GM19240 (cell line): Measurements from ENCODE around the gene OR52I1.

Experiments used
- DNase-seq: peaks from one replicate; pipeline ENCODE4 v3.0.0; 2011; ENCODE audit warnings: low spot score; ENCODE audit not compliant: insufficient read length

Gene OR52I1

DNA sequence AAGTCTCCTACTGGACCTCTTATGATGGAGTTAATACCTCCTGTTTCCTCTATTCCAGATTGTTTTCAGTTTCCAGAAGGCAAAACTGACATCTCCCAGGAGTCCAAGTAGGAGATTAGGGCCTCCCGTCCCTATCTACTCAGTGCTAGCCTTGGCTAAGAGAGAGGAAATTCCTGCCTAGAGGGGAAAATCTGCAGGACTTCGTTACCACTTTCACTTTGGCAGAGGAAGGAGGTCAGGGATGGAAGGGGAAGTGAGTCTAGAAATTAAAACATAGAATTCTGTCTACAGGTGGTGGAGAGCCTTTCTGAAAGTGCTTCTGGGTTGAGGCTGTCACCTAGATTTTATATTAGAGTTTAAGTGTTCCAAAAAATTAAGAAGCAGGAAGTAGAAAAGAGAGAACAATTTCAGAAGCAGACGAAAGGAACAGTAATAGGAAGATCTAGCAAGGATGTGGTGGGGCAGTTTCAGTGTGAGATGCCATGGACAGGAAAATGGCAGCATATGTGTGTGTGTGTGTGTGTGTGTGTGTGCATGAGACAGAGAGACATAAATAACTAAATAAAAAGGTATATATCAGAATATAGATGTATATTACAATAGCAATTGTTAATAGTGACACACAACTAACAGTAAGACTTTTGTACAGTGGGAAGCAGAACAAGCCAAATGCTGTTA is 16.6 kb downstream of the OR52I1 start:
- DNase-seq, result no peak

DNA sequence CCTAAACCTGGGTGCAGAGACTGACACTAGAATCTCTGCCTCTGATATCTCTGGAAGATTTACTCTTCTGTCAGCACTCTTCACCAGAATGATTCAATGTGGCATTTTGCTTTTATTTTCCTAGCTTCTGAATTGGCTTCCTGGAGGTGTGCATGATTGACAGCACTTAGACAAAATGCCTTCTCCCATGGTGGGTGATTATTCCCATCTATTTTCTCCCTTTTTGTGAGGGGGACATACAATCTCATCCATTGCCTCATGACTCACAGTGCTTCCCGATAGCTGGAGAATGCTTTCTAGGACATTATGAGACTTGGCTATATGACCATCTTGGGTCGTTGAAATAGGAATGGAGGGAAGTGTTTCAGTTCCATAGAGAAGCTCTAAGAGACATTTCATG is 18.1 kb downstream of the OR52I1 start:
- no peak for DNase-seq

DNA sequence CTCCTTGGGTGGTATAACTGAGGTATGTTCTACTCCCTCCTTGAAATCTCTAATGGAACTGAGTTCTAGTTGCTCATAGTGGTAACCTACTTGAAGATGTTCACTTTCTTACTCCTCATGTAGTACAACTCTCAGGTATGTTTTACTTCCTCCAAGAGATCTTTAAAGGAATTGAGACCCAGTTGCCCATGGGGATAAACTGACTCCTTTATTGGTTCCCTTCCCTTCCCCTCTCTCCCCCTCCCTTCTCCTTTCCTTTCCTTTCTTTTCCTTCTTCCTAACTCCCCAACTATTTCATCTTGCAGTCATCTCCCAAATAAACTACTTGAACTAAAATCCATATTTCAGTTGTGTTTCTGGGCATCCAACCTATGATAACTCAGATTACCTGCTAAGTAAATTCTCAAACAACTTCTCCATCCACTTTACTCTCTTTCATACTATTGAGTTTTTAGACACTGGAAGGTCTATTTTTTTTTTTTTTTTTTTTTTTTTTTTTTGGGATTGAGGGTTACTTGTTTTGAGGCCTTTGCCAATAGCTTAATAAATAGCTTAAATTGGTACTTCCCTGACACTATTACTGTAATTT is 22.1 kb downstream of the OR52I1 start:
- no peak for DNase-seq

DNA sequence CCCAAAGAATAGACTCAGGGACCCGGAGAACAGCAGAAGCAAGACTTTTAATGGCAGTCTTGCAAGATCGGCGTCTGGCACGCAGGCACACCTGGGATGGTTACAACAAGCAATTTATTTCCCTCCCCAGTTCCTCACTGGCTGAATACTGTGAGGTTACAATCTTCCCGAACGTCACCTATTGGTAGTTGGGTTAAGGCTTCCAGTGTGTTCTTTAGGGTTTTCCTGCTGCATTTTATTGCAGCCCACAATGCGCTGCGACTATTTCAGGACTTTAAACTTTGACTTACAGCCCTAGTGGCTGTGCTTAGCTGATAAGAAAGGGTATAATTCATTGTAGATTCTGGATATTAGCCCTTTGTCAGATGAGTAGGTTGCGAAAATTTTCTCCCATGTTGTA is 25.7 kb downstream of the OR52I1 start:
- DNase-seq, result no peak

DNA sequence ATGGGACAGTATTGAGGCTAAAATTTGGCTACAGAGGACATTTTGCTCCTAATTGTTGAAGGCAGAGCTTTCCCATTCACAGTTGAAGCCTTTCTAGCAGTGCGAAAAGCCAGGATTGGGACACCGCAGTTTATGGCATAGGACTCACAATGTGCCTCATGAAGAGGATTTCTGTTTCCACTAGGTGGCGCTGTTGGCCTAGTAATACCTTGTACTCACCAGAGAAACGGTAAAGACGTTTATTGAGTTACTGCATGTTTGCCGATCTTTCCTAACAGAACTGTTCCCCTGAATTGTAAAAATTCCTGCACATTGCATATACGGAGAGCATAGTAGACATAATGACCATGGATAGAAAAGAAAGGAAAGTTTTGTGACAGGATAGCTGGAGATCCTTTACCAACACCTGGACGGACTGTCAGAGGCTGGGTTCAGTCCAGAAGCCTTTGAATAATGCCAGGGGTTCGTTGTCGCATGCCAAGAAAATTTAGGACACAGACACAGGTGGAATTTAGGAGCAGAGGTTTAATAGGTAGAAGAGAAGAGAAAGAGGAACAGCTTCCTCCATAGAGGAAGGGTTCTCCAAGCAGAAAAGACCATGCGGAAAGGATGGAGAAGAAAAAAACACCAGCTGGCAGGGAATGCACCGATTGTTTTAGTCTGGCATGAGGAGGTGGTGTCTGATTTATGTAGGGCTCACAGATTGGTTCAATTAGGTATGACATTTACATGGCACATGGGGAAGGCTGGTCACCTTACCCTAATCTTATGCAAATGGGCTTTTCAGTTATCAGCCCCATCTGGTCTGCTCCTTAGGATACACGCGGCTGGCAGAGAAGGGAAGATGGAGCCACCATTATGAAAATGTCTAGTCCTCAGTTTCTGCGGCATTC is 32.6 kb downstream of the OR52I1 start:
- no peak for DNase-seq

DNA sequence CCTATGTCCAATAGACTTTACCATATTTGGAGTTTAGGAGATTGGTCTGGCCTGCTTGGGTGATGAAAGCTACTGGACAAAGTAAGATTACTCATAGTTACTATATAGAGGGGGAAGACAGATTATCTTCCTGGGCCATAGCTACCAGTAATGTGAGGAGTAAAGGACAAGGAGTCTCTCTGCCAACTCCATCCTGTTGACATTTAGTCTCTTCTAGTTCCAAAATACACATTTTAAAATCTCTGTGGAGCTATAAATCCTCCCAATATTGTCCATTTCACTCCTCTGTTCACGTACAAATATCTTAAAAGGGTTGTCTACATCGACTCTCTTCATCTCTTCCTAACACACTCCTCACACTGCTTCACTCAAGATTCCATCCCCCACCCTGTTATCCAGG is 42.3 kb downstream of the OR52I1 start:
- DNase-seq, result no peak

DNA sequence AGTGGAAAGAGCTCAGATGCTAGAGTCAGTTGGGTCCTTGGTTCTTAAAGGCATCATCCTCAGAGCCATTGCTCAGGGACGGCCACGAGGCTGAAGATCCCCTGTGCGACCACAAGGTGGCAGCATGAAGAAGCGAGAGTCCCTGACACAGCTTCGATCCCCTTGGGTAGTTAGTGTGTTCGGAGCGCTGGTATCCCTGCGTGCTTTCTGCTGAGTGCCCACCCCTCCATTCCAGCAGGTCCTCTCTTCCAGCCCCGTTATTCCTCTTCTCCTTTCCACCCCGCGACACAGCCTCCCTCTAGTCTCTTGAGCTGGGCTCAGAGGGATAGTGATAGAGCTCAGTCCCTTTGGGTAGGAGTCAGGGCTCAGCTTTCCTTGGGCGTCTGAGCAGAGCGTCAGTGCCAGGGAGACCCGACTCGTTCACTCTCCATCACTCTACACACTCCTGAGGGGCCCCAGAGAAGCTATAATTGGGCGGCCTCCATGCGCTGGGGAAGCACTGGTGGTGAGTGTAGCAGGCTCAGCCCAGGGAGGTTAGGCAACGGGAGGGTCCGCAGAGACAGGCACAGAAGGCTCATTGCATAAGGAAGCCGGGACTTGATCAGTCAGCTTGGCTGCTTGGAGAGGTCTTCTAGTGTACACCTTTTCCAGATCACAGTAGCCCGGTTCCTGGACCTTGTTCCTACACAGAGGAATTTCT is 43.3 kb downstream of the OR52I1 start, which contains the start of gene OR51D1:
Gene OR51D1, plus strand, starts transcription at position 516 of the 700 bp plus-strand sequence. CDS start 2,314 bp downstream, outside the sequence.
- DNase-seq, result peak; percentile 67

DNA sequence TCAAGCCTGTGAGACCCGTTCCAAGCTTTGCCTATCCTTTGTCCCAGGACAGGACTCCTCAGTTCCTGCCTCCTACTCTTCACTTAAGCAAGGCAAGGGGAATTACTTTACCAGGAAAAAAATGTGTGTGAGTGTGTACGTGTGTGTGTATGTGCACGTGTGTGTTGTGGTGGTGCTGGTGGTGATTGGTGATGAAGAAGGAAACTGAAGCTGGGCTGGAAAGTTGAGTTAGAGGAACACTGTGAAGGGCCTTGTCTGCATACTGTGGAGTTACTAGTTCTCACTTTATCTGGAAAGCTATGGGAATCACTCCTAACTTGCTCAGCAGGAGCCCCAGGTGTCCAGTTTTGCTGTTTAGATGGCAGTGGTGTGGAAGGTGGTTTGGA is 43.8 kb downstream of the OR52I1 start:
- DNase-seq, result no peak

DNA sequence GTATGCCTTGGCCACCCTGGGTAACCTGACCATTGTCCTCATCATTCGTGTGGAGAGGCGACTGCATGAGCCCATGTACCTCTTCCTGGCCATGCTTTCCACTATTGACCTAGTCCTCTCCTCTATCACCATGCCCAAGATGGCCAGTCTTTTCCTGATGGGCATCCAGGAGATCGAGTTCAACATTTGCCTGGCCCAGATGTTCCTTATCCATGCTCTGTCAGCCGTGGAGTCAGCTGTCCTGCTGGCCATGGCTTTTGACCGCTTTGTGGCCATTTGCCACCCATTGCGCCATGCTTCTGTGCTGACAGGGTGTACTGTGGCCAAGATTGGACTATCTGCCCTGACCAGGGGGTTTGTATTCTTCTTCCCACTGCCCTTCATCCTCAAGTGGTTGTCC is 46.1 kb downstream of the OR52I1 start:
- no peak for DNase-seq

DNA sequence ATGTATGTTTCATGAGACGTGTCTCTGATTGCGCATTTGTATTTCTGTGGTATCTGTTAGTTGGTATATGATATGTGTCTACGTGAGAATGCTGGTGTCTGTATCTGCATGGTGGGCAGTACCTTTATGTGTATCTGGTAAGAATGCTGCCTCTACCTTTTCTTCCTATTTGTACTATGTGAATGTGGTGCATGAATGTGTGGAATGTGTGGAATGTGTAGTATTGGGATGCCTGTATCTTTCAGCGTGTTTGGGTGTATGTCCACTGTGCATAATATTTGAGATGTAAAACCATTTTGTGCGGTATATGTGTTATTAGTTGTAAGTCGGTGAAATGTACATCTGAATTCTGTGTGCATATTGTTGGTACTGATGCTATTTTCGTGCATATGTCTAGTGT is 47.7 kb downstream of the OR52I1 start:
- no peak for DNase-seq

DNA sequence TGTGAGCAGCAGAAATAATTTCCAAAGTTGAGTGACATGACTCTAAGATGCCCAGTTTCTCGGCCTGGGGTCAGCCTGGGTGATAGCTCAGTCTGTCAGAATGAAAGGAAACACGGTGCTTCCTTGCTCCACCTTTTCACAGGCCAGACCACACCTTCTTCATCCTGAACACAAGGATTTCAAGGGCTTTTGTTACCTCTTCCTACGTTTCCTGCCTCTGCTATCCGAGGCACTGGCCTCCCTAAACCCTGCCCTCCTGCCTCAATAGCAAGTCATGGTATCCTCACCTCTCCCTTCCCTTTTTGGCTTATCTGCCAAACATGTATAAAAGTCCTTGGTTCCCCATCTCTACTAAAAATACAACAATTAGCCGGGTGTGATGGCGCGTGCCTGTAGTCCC is 48.2 kb downstream of the OR52I1 start:
- DNase-seq, result no peak

DNA sequence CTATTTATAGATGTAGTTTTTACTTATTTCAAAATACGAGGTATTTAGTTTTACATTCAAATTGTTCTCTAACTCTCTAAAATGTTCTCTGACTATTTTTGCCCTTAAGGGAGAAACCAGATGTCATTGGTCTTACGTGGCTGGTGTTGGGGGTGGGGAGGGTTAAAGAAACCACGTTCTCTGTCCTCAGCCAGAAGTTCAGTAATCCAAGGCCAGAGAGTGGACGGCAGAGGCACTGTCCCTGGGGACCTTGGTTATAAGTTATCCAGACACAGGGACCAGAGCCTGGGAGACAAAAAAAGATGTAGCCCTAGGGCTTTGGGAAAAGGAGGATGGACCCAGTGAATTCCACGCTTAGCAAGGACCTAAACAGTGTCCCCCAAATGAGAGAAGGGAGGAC is 49.2 kb downstream of the OR52I1 start:
- no peak for DNase-seq

DNA sequence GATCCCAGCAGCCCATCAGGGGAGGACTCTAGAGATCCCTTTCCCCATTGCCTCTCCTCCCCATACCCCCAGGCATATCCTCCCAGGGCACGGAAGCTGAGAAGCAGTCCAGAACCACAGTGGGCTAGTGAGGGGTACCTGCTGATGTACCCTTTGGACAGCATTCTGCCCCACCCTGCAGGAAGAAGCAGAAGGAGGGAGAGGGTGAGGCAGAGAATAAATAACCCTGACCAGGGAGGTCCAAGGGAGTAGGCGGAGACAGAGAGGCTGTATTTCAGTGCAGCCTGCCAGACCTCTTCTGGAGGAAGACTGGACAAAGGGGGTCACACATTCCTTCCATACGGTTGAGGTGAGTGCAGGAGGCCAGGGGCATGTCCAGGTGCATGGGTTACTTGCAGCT is 49.8 kb downstream of the OR52I1 start, which contains the start of gene OR51E1:
Gene OR51E1, plus strand, starts transcription at position 301 of the 400 bp plus-strand sequence. CDS start 8,545 bp downstream, outside the sequence.
- no peak for DNase-seq

DNA sequence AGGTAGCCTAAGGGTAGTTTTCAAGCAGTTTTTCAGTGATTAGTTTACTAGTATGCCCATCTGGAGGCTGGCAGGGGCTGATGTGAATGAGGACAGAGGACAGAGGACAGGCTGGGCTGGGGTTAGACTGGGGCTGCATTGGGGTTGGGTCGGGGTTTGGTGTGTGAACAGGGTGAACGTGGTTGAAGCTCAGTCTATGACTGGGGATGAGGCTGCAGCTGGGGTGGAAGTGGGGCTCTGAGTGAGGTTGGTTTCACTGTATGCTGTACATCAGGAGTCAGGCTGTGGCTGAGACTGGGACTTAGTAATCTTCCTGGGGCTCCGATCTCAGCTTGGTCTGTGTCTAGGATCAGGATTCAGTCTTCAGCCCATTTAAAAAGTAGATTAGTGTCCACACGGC is 50.4 kb downstream of the OR52I1 start:
- DNase-seq, result no peak
